Smooth muscle cell (in vitro differentiated cells): ENCODE data around the gene MAP3K7CL. TPM values are rescaled to one million over a fixed set of nuclear protein-coding genes. Genes with fewer than 3 reads are reported as not detected.

Source experiments
- DNase-seq: peaks from one replicate; lab custom pipeline; 2025; ENCODE audit not compliant: unreplicated experiment; lab: John Stamatoyannopoulos, UW
- H2AFZ ChIP-seq: fragments of 200-600 bp; sonication (generic); 2 replicates; pipeline ENCODE4 v1.6.0; 2016; ENCODE audit warnings: antibody characterized with exemption, low read depth, mild to moderate bottlenecking
- H3F3A ChIP-seq: fragments of 200-600 bp; sonication (generic); 2 replicates; pipeline ENCODE4 v1.6.0; 2017; ENCODE audit warnings: antibody characterized with exemption, low read depth
- H3K27ac ChIP-seq: fragments of 200-600 bp; sonication (generic); 2 replicates; pipeline ENCODE4 v1.5.1; 2016; ENCODE audit warnings: low read depth, mild to moderate bottlenecking
- H3K27me3 ChIP-seq: fragments of 200-600 bp; sonication (generic); 2 replicates; pipeline ENCODE4 v1.6.1; 2016; ENCODE audit warnings: low read depth, mild to moderate bottlenecking
- H3K36me3 ChIP-seq: fragments of 200-600 bp; sonication (generic); 2 replicates; pipeline ENCODE4 v1.5.1; 2016; ENCODE audit warnings: low read depth
- H3K4me1 ChIP-seq: fragments of 200-600 bp; sonication (generic); 2 replicates; pipeline ENCODE4 v1.5.1; 2016; ENCODE audit warnings: low read depth
- H3K4me2 ChIP-seq: fragments of 200-600 bp; sonication (generic); 2 replicates; pipeline ENCODE4 v1.6.0; 2016; ENCODE audit warnings: mild to moderate bottlenecking
- H3K4me3 ChIP-seq: fragments of 200-600 bp; sonication (generic); 2 replicates; pipeline ENCODE4 v1.5.1; 2016; ENCODE audit warnings: mild to moderate bottlenecking
- H3K79me2 ChIP-seq: fragments of 200-600 bp; sonication (generic); 2 replicates; pipeline ENCODE4 v1.6.0; 2016; ENCODE audit warnings: low read depth, mild to moderate bottlenecking
- H3K9ac ChIP-seq: fragments of 200-600 bp; sonication (generic); 2 replicates; pipeline ENCODE4 v1.6.0; 2016; ENCODE audit warnings: low read depth
- H3K9me3 ChIP-seq: fragments of 200-600 bp; sonication (generic); replicated peaks from 2 replicates; pipeline ENCODE4 v1.5.1; 2016; ENCODE audit warnings: low read depth
- H4K20me1 ChIP-seq: fragments of 200-600 bp; sonication (generic); 2 replicates; pipeline ENCODE4 v1.6.0; 2016; ENCODE audit warnings: low read depth
- WGBS: methylation state at CpG from one replicate; pipeline ENCODE4 v1.1.7; 2016; ENCODE audit warnings: low lambda C conversion rate; 5-methylcytosine and 5-hydroxymethylcytosine counted together
- polyA plus RNA-seq: library from polyadenylated mRNA; unstranded; fragments of >200 nt; fragmentation: Nextera tagmentation; extraction: Ambion mirVana; gene quantifications from 2 replicates; pipeline ENCODE4 v1.2.1, GENCODE V29; 2016
- total RNA-seq: library from RNA; depleted of rRNA; stranded (reverse); fragments of >200 nt; gene quantifications from 2 replicates; pipeline ENCODE4 v1.2.3, GENCODE V29; 2014
- TF ChIP-seq, protein P1 (sequence below): fragments of 200-600 bp; sonication (generic); IDR thresholded peaks from 2 replicates; pipeline ENCODE4 v1.5.1; 2017; ENCODE audit warnings: borderline replicate concordance, mild to moderate bottlenecking, antibody characterized with exemption; ENCODE audit not compliant: insufficient read depth, poor library complexity, severe bottlenecking

MAP3K7CL gene
- total and polyA plus RNA-seq, 2 experiments from 2014 or later, result 1.3 to 3.7 TPM

DNA sequence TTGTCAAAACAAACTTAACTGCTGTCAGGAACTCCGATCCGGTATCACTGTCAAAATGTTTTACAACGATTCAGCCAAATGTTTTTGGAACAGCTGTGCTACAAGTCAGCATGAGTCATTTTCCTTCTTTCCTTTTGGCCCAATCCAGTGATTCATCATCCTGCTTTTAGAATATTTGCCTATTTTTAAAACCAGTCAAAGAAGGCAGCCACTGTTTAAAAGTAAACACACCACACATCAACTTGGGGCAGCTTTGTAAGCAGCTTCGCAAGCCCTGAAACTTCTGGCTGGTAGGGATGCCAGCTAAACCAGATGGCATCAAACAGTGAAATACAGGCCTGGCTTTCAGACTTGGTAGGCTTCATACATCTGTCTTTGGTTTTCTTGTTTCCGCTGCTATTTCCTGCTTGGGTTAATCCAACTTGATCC, 14.9 kb downstream of the MAP3K7CL start:
- Histone ChIP-seq H3K4me1 (peaks cover 10% of the 10 kb centered on the region), H3K36me3 (no peaks in the 10 kb centered on the region), H4K20me1 (no peaks in the 10 kb centered on the region), H3K4me3 (peak overlapping the region; percentile 2), H3F3A (peaks cover 31% of the 10 kb centered on the region), H3K79me2 (no peaks in the 10 kb centered on the region), H3K27me3 (no peaks in the 10 kb centered on the region), H3K9ac (peak overlapping the region; percentile 64), H3K27ac (peak overlapping the region; percentile 91), H3K4me2 (peak overlapping the region; percentile 72), H2AFZ (peak overlapping the region; percentile 80), H3K9me3 (no peaks in the 10 kb centered on the region)
- WGBS, result 6% methylated on average over 5 of the region's 5 CpGs
- TF ChIP-seq, protein P1, sequence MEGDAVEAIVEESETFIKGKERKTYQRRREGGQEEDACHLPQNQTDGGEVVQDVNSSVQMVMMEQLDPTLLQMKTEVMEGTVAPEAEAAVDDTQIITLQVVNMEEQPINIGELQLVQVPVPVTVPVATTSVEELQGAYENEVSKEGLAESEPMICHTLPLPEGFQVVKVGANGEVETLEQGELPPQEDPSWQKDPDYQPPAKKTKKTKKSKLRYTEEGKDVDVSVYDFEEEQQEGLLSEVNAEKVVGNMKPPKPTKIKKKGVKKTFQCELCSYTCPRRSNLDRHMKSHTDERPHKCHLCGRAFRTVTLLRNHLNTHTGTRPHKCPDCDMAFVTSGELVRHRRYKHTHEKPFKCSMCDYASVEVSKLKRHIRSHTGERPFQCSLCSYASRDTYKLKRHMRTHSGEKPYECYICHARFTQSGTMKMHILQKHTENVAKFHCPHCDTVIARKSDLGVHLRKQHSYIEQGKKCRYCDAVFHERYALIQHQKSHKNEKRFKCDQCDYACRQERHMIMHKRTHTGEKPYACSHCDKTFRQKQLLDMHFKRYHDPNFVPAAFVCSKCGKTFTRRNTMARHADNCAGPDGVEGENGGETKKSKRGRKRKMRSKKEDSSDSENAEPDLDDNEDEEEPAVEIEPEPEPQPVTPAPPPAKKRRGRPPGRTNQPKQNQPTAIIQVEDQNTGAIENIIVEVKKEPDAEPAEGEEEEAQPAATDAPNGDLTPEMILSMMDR, result no peak
- no peak for DNase-seq

DNA sequence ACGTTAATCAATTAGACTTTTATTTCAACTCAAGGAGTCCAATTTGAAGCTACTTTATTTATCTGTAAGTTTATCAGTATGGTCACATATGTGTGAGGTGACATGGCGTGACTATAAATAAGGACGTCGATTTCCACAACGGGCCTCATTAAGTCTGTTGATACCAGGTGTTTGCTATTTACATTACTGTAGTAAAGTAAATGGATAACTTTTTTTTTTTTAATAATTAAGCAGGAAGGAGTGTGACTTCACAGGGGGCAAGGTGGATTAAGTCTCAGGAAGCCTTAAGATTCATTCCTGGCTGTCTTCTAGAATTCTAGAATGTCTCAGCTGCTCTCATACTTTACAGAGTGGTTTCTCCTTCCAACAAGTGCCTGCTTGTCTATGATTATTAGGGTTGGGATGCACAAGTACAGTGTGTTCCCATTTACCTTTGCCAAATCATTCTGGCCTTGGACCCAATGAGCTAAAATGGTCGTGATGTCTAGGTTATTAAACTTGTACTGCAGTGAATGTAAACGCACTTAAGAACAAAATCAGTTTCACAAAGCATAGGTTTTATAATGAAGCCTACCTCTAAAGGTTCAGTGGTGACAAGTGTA, 15.5 kb downstream of the MAP3K7CL start:
- Histone ChIP-seq H2AFZ (no peak overlapping the region), H3K36me3 (no peaks in the 10 kb centered on the region), H3K4me3 (peak overlapping the region; percentile 2), H3F3A (peaks cover 31% of the 10 kb centered on the region), H3K4me2 (peak overlapping the region; percentile 72), H3K27ac (peak overlapping the region; percentile 91), H4K20me1 (no peaks in the 10 kb centered on the region), H3K9me3 (no peaks in the 10 kb centered on the region), H3K79me2 (no peaks in the 10 kb centered on the region), H3K27me3 (no peaks in the 10 kb centered on the region), H3K4me1 (peaks cover 10% of the 10 kb centered on the region), H3K9ac (peak overlapping the region; percentile 64)
- TF ChIP-seq, protein P1, result no peak
- WGBS, result 63% methylated on average over 7 of the region's 7 CpGs
- no peak for DNase-seq

DNA sequence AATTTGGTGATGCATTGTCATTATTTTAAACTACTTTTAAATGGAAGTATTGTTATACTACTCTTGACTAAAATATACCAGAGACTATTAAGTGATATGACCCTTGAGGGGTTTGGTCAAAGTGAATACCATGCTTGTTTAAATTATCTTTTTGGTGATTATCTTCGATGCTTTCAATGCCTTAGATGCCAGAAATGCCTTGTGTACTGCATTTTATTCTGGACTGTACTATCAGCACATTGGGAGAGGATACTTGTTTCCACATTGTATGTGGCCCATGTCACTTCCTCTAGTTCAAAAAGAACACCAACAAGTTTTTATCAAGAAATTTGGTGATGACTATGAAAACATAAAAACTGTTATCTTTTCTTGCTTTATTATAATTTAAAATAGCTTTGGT, 16.3 kb downstream of the MAP3K7CL start:
- Histone ChIP-seq H3K4me3 (no peak overlapping the region), H3K4me1 (peaks cover 10% of the 10 kb centered on the region)

More for the DNA sequence above, 16.3 kb downstream of the MAP3K7CL start:
- TF ChIP-seq, protein P1, result no peak
- Histone ChIP-seq H3K27me3 (no peaks in the 10 kb centered on the region), H3K9me3 (no peaks in the 10 kb centered on the region), H3K27ac (peak overlapping the region; percentile 91), H2AFZ (no peak overlapping the region), H3K36me3 (no peaks in the 10 kb centered on the region), H4K20me1 (no peaks in the 10 kb centered on the region), H3F3A (peaks cover 31% of the 10 kb centered on the region), H3K79me2 (no peaks in the 10 kb centered on the region), H3K4me2 (no peak overlapping the region), H3K9ac (no peak overlapping the region)
- DNase-seq, result no peak
- 46% methylated on average over 1 of the region's 1 CpG for WGBS
